Measurements from ENCODE around the gene L3MBTL3. TPM values are rescaled to one million over a fixed set of nuclear protein-coding genes. Genes with fewer than 3 reads are reported as not detected.

Gene L3MBTL3
- total RNA-seq, 4 donors from 2014 or later: 2.1 to 6.1 (median 5.9) TPM

- ATAC-seq (no peak), DNase-seq (no peak)
- Histone ChIP-seq H3K27ac (no peak overlapping the region), H3K4me3 (no peak overlapping the region), H3K27me3 (no peaks in the 10 kb centered on the region), H3K9me3 (no peaks in the 10 kb centered on the region), H3K4me1 (no peaks in the 10 kb centered on the region), H3K36me3 (no peaks in the 10 kb centered on the region)
- TF ChIP-seq, protein P1, sequence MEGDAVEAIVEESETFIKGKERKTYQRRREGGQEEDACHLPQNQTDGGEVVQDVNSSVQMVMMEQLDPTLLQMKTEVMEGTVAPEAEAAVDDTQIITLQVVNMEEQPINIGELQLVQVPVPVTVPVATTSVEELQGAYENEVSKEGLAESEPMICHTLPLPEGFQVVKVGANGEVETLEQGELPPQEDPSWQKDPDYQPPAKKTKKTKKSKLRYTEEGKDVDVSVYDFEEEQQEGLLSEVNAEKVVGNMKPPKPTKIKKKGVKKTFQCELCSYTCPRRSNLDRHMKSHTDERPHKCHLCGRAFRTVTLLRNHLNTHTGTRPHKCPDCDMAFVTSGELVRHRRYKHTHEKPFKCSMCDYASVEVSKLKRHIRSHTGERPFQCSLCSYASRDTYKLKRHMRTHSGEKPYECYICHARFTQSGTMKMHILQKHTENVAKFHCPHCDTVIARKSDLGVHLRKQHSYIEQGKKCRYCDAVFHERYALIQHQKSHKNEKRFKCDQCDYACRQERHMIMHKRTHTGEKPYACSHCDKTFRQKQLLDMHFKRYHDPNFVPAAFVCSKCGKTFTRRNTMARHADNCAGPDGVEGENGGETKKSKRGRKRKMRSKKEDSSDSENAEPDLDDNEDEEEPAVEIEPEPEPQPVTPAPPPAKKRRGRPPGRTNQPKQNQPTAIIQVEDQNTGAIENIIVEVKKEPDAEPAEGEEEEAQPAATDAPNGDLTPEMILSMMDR (IDR thresholded peaks at IDR 0.05 in 4 of 5, conservative IDR thresholded peaks at IDR 0.05 in 1 of 5): no peak
- no peak for TF ChIP-seq POLR2A (IDR thresholded peaks at IDR 0.05)
- intact Hi-C loops (cut with DNase I; ENCODE audit: low total_unique reads): no loop called here
- in situ Hi-C loops (cut with MboI; ENCODE audit: low sequenced_read_pairs in 4 of 4): no loop called here
Observed at GRCh38 chr6:130138116-130138908, 119.9 kb downstream of the L3MBTL3 start.

DNA sequence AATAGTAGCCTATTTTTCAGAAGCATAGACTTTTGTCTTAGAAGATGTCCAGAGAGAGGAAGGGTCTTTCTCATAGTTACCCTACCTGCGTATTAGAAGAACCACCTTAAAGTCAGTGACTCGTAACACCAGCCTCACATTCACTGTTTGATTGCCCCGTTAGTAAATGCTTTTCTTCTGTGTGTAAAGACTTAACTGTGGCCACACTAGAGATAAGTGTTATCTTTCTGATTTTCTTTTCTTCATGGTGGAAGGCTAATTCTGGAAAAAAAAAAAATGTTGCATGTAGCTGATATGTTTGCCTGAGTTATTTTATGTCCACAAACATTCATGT lies 120.5 kb downstream of the L3MBTL3 start:
- intact Hi-C loops (cut with DNase I; ENCODE audit: low total_unique reads) (no loop called here), in situ Hi-C loops (cut with MboI; ENCODE audit: low sequenced_read_pairs in 4 of 4) (no loop called here)
- no peaks in the 10 kb centered on the region for H3K27me3 ChIP-seq
- ATAC-seq: no peak
- no peaks in the 10 kb centered on the region for H3K4me1 ChIP-seq
- H3K4me3 ChIP-seq: no peak overlapping the region
- no peaks in the 10 kb centered on the region for H3K36me3 ChIP-seq
- no peak overlapping the region for H3K27ac ChIP-seq
- TF ChIP-seq, protein P1 (IDR thresholded peaks at IDR 0.05 in 4 of 5, conservative IDR thresholded peaks at IDR 0.05 in 1 of 5): no peak
- TF ChIP-seq POLR2A (IDR thresholded peaks at IDR 0.05): no peak
- no peak for DNase-seq
- H3K9me3 ChIP-seq: no peaks in the 10 kb centered on the region

DNA sequence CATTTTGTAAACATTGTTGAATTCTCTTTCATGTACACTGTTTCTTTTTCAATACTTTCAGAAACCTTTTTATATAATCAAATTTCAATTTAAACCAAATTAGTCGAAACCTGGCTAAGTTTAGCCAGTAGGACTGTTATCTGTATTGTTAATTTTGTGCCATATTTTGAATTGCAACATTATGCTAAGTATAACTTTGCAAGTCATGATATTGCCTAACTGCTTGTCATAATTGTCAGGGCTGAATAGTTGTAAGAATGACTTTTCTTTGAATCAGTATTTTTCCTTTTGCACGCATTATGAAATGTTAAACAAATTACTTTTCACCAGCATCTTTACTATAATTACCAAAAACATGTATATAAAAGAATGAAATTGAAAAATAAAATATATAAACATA lies 121.7 kb downstream of the L3MBTL3 start:
- H3K36me3 ChIP-seq: no peaks in the 10 kb centered on the region
- intact Hi-C loops (cut with DNase I; ENCODE audit: low total_unique reads): no loop called here

GRCh38 chr6:130143709-130144108 lies 125.3 kb downstream of the L3MBTL3 start:
- Histone ChIP-seq H3K27ac (no peak overlapping the region), H3K27me3 (no peaks in the 10 kb centered on the region), H3K36me3 (no peaks in the 10 kb centered on the region), H3K9me3 (no peaks in the 10 kb centered on the region), H3K4me1 (no peaks in the 10 kb centered on the region), H3K4me3 (no peak overlapping the region)
- no peak for ATAC-seq
- in situ Hi-C loops (cut with MboI; ENCODE audit: low sequenced_read_pairs in 4 of 4) (no loop called here), intact Hi-C loops (cut with DNase I; ENCODE audit: low total_unique reads) (no loop called here)
- no peak for TF ChIP-seq POLR2A (IDR thresholded peaks at IDR 0.05)
- TF ChIP-seq, protein P1 (IDR thresholded peaks at IDR 0.05 in 4 of 5, conservative IDR thresholded peaks at IDR 0.05 in 1 of 5): no peak
- DNase-seq: no peak

More for the DNA sequence above, 121.7 kb downstream of the L3MBTL3 start:
- TF ChIP-seq POLR2A (IDR thresholded peaks at IDR 0.05): no peak
- TF ChIP-seq, protein P1 (IDR thresholded peaks at IDR 0.05 in 4 of 5, conservative IDR thresholded peaks at IDR 0.05 in 1 of 5): no peak
- ATAC-seq (no peak), DNase-seq (no peak)
- Histone ChIP-seq H3K4me3 (no peak overlapping the region), H3K27ac (no peak overlapping the region), H3K27me3 (no peaks in the 10 kb centered on the region), H3K4me1 (no peaks in the 10 kb centered on the region), H3K9me3 (no peaks in the 10 kb centered on the region)
- in situ Hi-C loops (cut with MboI; ENCODE audit: low sequenced_read_pairs in 4 of 4): no loop called here

DNA sequence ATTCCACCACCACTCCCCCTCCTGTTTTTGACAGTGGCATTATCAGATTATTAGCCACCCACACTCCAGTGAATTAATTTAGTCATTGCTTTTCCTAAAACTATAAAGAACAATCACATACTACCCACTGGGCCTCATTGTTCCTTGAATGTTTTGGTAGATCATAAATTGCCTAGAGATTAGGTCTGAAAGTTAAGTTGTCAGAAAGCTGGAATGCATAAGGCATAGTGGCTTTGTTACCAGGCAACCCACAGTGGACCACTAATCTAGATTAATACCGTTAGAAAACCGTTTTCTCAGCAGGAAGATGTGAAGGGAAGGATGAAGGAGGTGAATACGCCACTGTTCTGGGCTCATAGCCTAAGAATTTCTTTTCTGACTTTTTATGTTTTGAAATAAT lies 128.7 kb downstream of the L3MBTL3 start:
- Histone ChIP-seq H3K36me3 (no peaks in the 10 kb centered on the region), H3K4me1 (no peaks in the 10 kb centered on the region), H3K27me3 (no peaks in the 10 kb centered on the region), H3K4me3 (no peak overlapping the region), H3K9me3 (no peaks in the 10 kb centered on the region), H3K27ac (no peak overlapping the region)
- intact Hi-C loops (cut with DNase I; ENCODE audit: low total_unique reads): no loop called here
- in situ Hi-C loops (cut with MboI; ENCODE audit: low sequenced_read_pairs in 4 of 4): no loop called here
- ATAC-seq: no peak
- no peak for DNase-seq
- TF ChIP-seq, protein P1 (IDR thresholded peaks at IDR 0.05 in 4 of 5, conservative IDR thresholded peaks at IDR 0.05 in 1 of 5): no peak
- no peak for TF ChIP-seq POLR2A (IDR thresholded peaks at IDR 0.05)
